Measurements from ENCODE around the gene CCDC9B. TPM values are rescaled to one million over a fixed set of nuclear protein-coding genes. Genes with fewer than 3 reads are reported as not detected.

CCDC9B gene
- total and polyA plus RNA-seq, 10 donors: 2.2 to 19.4 (median 7.1) TPM

GRCh38 chr15:40323239-40323952, 17.3 kb downstream of the CCDC9B start, which contains the start of gene INAFM2:
TSS of gene INAFM2 (plus strand) at chr15:40323692. CDS start at chr15:40324056, 364 bp downstream.
- peak within 1 kb of the TSS; percentile 59 to 87 (median 81) for H3K27ac ChIP-seq
- no peaks in the 10 kb centered on the region for H3K27me3 ChIP-seq (replicated peaks in 1 of 7)
- intact Hi-C loops (cut with DNase I; ENCODE audit: low total_unique reads): loop anchor here (5.0 kb wide), 1 partner anchor 99 kb away; no protein-coding TSS in a partner anchor
- 0 to 1% (median 0%) methylated on average over 40 to 103 of the region's 103 CpGs for WGBS, 5 donors
- DNase-seq: peak; percentile 98
- TF ChIP-seq POLR2A (IDR thresholded peaks at IDR 0.05): peak in 1 of 3 donors; percentile 65
- peak; percentile 76 to 96 (median 85) for TF ChIP-seq CTCF (IDR thresholded peaks at IDR 0.05 in 8 of 11, conservative IDR thresholded peaks at IDR 0.05 in 3 of 11)
- peak; percentile 49 to 84 (median 79) for TF ChIP-seq POLR2AphosphoS5 (IDR thresholded peaks at IDR 0.05)
- peaks cover 17 to 73% (median 50%) of the 10 kb centered on the region in 6 donors for H3K4me1 ChIP-seq
- peak within 1 kb of the TSS; percentile 63 to 93 (median 68) for H3K4me3 ChIP-seq
- H3K36me3 ChIP-seq: no peaks in the 10 kb centered on the region
- no peaks in the 10 kb centered on the region for H3K9me3 ChIP-seq

GRCh38 chr15:40322531-40323238, 18.1 kb downstream of the CCDC9B start:
- intact Hi-C loops (cut with DNase I; ENCODE audit: low total_unique reads): loop anchor here (5.0 kb wide), 1 partner anchor 100 kb away; no protein-coding TSS in a partner anchor
- DNase-seq: no peak
- no peaks in the 10 kb centered on the region for H3K27me3 ChIP-seq (replicated peaks in 1 of 7)
- 52 to 63% (median 56%) methylated on average over 23 to 26 of the region's 26 CpGs for WGBS, 5 donors
- H3K36me3 ChIP-seq: no peaks in the 10 kb centered on the region
- peaks cover 16 to 72% (median 48%) of the 10 kb centered on the region in 6 donors for H3K4me1 ChIP-seq
- peak overlapping the region in 7 of 8 donors; percentile 52 to 87 (median 75) for H3K27ac ChIP-seq
- peak overlapping the region; percentile 12 to 93 (median 53) for H3K4me3 ChIP-seq
- TF ChIP-seq CTCF (IDR thresholded peaks at IDR 0.05 in 8 of 11, conservative IDR thresholded peaks at IDR 0.05 in 3 of 11) (no peak), POLR2A (IDR thresholded peaks at IDR 0.05) (no peak), POLR2AphosphoS5 (IDR thresholded peaks at IDR 0.05) (no peak)
- H3K9me3 ChIP-seq: no peaks in the 10 kb centered on the region

GRCh38 chr15:40320931-40321371, 19.8 kb downstream of the CCDC9B start:
- 0 to 3% (median 1%) methylated on average over 2 of the region's 2 CpGs for WGBS, 5 donors

More at GRCh38 chr15:40320931-40321371, 19.8 kb downstream of the CCDC9B start:
- Histone ChIP-seq H3K4me3 (no peak overlapping the region), H3K27me3 (replicated peaks in 1 of 7) (no peaks in the 10 kb centered on the region), H3K9me3 (no peaks in the 10 kb centered on the region), H3K36me3 (no peaks in the 10 kb centered on the region), H3K27ac (peak overlapping the region in 2 of 8 donors; percentile 51 to 75), H3K4me1 (peaks cover 16 to 67% (median 43%) of the 10 kb centered on the region in 6 donors)
- intact Hi-C loops (cut with DNase I; ENCODE audit: low total_unique reads): loop anchor here (5.0 kb wide), 1 partner anchor 101 kb away; no protein-coding TSS in a partner anchor
- TF ChIP-seq POLR2AphosphoS5 (IDR thresholded peaks at IDR 0.05) (no peak), CTCF (IDR thresholded peaks at IDR 0.05 in 8 of 11, conservative IDR thresholded peaks at IDR 0.05 in 3 of 11) (peak; percentile 72 to 95 (median 89))
- DNase-seq: peak; percentile 58

All from spleen (tissue), 11 donors.